ENCODE measurements around the gene OVOL2.

OVOL2 gene

GRCh38 chr20:17998446-17998845, 59.3 kb downstream of the OVOL2 start:
- TF ChIP-seq SIN3A (IDR thresholded peaks at IDR 0.05; ENCODE audit: borderline replicate concordance, insufficient read depth, low read length) (no peak), FOXP2 (optimal IDR thresholded peaks at IDR 0.05; ENCODE audit: borderline replicate concordance, extremely low read depth, extremely low read length, insufficient read depth) (no peak), TAF1 (IDR thresholded peaks at IDR 0.05; ENCODE audit: borderline replicate concordance, insufficient read depth, low read length) (no peak), POLR2AphosphoS5 (IDR thresholded peaks at IDR 0.05; ENCODE audit: low read depth, low read length) (no peak), REST (IDR thresholded peaks at IDR 0.05; ENCODE audit: insufficient read depth in 1 of 2, low read depth in 2 of 2, low read length in 2 of 2) (no peak)

GRCh38 chr20:17995967-17996819, 61.5 kb downstream of the OVOL2 start:
- TF ChIP-seq FOXP2 (optimal IDR thresholded peaks at IDR 0.05; ENCODE audit: borderline replicate concordance, extremely low read depth, extremely low read length, insufficient read depth) (no peak), TAF1 (IDR thresholded peaks at IDR 0.05; ENCODE audit: borderline replicate concordance, insufficient read depth, low read length) (no peak), SIN3A (IDR thresholded peaks at IDR 0.05; ENCODE audit: borderline replicate concordance, insufficient read depth, low read length) (no peak), REST (IDR thresholded peaks at IDR 0.05; ENCODE audit: insufficient read depth in 1 of 2, low read depth in 2 of 2, low read length in 2 of 2) (no peak)

- TF ChIP-seq SIN3A (IDR thresholded peaks at IDR 0.05; ENCODE audit: borderline replicate concordance, insufficient read depth, low read length) = no peak
- no peak for TF ChIP-seq TAF1 (IDR thresholded peaks at IDR 0.05; ENCODE audit: borderline replicate concordance, insufficient read depth, low read length)
- TF ChIP-seq FOXP2 (optimal IDR thresholded peaks at IDR 0.05; ENCODE audit: borderline replicate concordance, extremely low read depth, extremely low read length, insufficient read depth) = no peak
- no peak for TF ChIP-seq REST (IDR thresholded peaks at IDR 0.05; ENCODE audit: insufficient read depth in 1 of 2, low read depth in 2 of 2, low read length in 2 of 2)
- no peak for TF ChIP-seq POLR2AphosphoS5 (IDR thresholded peaks at IDR 0.05; ENCODE audit: low read depth, low read length)
Measured at GRCh38 chr20:17993546-17993945, 64.2 kb downstream of the OVOL2 start.

GRCh38 chr20:17992847-17993513, 64.7 kb downstream of the OVOL2 start:
- TF ChIP-seq TAF1 (IDR thresholded peaks at IDR 0.05; ENCODE audit: borderline replicate concordance, insufficient read depth, low read length) (no peak), POLR2AphosphoS5 (IDR thresholded peaks at IDR 0.05; ENCODE audit: low read depth, low read length) (no peak), SIN3A (IDR thresholded peaks at IDR 0.05; ENCODE audit: borderline replicate concordance, insufficient read depth, low read length) (no peak), REST (IDR thresholded peaks at IDR 0.05; ENCODE audit: insufficient read depth in 1 of 2, low read depth in 2 of 2, low read length in 2 of 2) (no peak), FOXP2 (optimal IDR thresholded peaks at IDR 0.05; ENCODE audit: borderline replicate concordance, extremely low read depth, extremely low read length, insufficient read depth) (no peak)
